ENCODE data around the gene DAGLA.

DNA sequence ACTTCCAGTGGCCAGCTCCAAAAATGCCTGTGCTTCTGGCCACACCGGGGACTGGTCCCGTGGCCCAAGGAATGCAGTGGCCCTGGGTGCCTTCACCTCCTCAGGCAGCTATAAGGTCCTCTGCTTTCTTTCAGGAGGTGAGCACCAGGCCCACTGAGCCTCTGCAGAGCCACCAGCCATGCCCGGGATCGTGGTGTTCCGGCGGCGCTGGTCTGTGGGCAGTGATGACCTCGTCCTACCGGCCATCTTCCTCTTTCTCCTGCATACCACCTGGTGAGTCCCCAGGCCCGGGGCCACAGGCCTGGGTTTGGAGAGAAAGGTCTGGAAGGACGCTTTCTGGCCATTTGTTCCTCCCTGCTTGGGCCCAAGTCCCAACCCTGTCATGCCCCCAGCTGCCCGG lies 39.8 kb downstream of the DAGLA start:
- TF ChIP-seq, protein P1, sequence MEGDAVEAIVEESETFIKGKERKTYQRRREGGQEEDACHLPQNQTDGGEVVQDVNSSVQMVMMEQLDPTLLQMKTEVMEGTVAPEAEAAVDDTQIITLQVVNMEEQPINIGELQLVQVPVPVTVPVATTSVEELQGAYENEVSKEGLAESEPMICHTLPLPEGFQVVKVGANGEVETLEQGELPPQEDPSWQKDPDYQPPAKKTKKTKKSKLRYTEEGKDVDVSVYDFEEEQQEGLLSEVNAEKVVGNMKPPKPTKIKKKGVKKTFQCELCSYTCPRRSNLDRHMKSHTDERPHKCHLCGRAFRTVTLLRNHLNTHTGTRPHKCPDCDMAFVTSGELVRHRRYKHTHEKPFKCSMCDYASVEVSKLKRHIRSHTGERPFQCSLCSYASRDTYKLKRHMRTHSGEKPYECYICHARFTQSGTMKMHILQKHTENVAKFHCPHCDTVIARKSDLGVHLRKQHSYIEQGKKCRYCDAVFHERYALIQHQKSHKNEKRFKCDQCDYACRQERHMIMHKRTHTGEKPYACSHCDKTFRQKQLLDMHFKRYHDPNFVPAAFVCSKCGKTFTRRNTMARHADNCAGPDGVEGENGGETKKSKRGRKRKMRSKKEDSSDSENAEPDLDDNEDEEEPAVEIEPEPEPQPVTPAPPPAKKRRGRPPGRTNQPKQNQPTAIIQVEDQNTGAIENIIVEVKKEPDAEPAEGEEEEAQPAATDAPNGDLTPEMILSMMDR (CRISPR knock-in tag; IDR thresholded peaks at IDR 0.05) = no peak
- TF ChIP-seq ZFX (CRISPR knock-in tag; IDR thresholded peaks at IDR 0.05; ENCODE audit: low read depth) = no peak
- TF ChIP-seq ARID2 (CRISPR knock-in tag; IDR thresholded peaks at IDR 0.05; ENCODE audit: borderline replicate concordance) = no peak
- TF ChIP-seq EZH2 (conservative IDR thresholded peaks at IDR 0.05; ENCODE audit: low read depth, low read length) = no peak
- no peak for TF ChIP-seq TAF1 (CRISPR knock-in tag; IDR thresholded peaks at IDR 0.05)
- TF ChIP-seq NFKB2 (CRISPR knock-in tag; IDR thresholded peaks at IDR 0.05; ENCODE audit: borderline replicate concordance) = no peak
- TF ChIP-seq SMAD1 (CRISPR knock-in tag; IDR thresholded peaks at IDR 0.05; ENCODE audit: borderline replicate concordance, low read depth) = no peak
- TF ChIP-seq HCFC1 (IDR thresholded peaks at IDR 0.05; ENCODE audit: low read depth, low read length) = no peak
